Measurements from ENCODE around the gene UBTF.

Gene UBTF

GRCh38 chr17:44188576-44189403 is 30.7 kb downstream of the UBTF start:
- no peak for ATAC-seq
- TF ChIP-seq ZNF8 (CRISPR knock-in tag; IDR thresholded peaks at IDR 0.05), result no peak
- TF ChIP-seq PATZ1 (CRISPR knock-in tag; IDR thresholded peaks at IDR 0.05; ENCODE audit: borderline replicate concordance), result no peak
- TF ChIP-seq ESRRG (CRISPR knock-in tag; IDR thresholded peaks at IDR 0.05), result no peak
- no peak for TF ChIP-seq TOX (CRISPR knock-in tag; IDR thresholded peaks at IDR 0.05; ENCODE audit: borderline replicate concordance)
- no peak for TF ChIP-seq TCF4 (CRISPR knock-in tag; IDR thresholded peaks at IDR 0.05; ENCODE audit: borderline replicate concordance)
- no peak for TF ChIP-seq CSDC2 (CRISPR knock-in tag; IDR thresholded peaks at IDR 0.05)
- TF ChIP-seq ARNTL (CRISPR knock-in tag; IDR thresholded peaks at IDR 0.05; ENCODE audit: borderline replicate concordance, low read depth), result no peak
- TF ChIP-seq OSR1 (CRISPR knock-in tag; IDR thresholded peaks at IDR 0.05), result no peak
- no peak for TF ChIP-seq ZFP3 (CRISPR knock-in tag; IDR thresholded peaks at IDR 0.05)
- no peak for TF ChIP-seq ZNF70 (CRISPR knock-in tag; IDR thresholded peaks at IDR 0.05)
- TF ChIP-seq PPARA (CRISPR knock-in tag; IDR thresholded peaks at IDR 0.05; ENCODE audit: borderline replicate concordance), result no peak
- TF ChIP-seq TSHZ2 (CRISPR knock-in tag; IDR thresholded peaks at IDR 0.05), result no peak

- peak; percentile 65 for ATAC-seq
- TF ChIP-seq ARNTL (CRISPR knock-in tag; IDR thresholded peaks at IDR 0.05; ENCODE audit: borderline replicate concordance, low read depth) (no peak), ZFP3 (CRISPR knock-in tag; IDR thresholded peaks at IDR 0.05) (no peak), ZFP30 (CRISPR knock-in tag; IDR thresholded peaks at IDR 0.05) (no peak), SNAI2 (CRISPR knock-in tag; IDR thresholded peaks at IDR 0.05) (no peak), CREB5 (CRISPR knock-in tag; IDR thresholded peaks at IDR 0.05; ENCODE audit: low read depth) (no peak), BACH2 (CRISPR knock-in tag; IDR thresholded peaks at IDR 0.05; ENCODE audit: borderline replicate concordance) (no peak), OSR1 (CRISPR knock-in tag; IDR thresholded peaks at IDR 0.05) (no peak), CSDC2 (CRISPR knock-in tag; IDR thresholded peaks at IDR 0.05) (no peak), TOX (CRISPR knock-in tag; IDR thresholded peaks at IDR 0.05; ENCODE audit: borderline replicate concordance) (no peak), TSHZ2 (CRISPR knock-in tag; IDR thresholded peaks at IDR 0.05) (no peak), ZNF8 (CRISPR knock-in tag; IDR thresholded peaks at IDR 0.05) (no peak), PPARA (CRISPR knock-in tag; IDR thresholded peaks at IDR 0.05; ENCODE audit: borderline replicate concordance) (no peak), ZNF70 (CRISPR knock-in tag; IDR thresholded peaks at IDR 0.05) (no peak)
These were observed 32.2 kb downstream of the UBTF start for GRCh38 chr17:44187131-44187899.

Data from SK-N-SH treated with all-trans-retinoic acid at 6 μM for 48 hours (cell line).